GM23248 (cell line): ENCODE measurements around the gene GPR173. TPM values are rescaled to one million over a fixed set of nuclear protein-coding genes. Genes with fewer than 3 reads are reported as not detected.
A peak's percentile ranks its signal among the peaks of the same experiment; 100 is the strongest.

Source experiments
- DNase-seq: peaks from one replicate; pipeline ENCODE4 v3.0.0-alpha.2; 2015
- H2AFZ ChIP-seq: fragments of 200-600 bp; sonication (generic); 2 replicates; pipeline ENCODE4 v1.6.1; 2016; ENCODE audit warnings: antibody characterized with exemption
- H3F3A ChIP-seq: fragments of 200-600 bp; sonication (generic); 2 replicates; pipeline ENCODE4 v1.6.1; 2016; ENCODE audit warnings: mild to moderate bottlenecking, antibody characterized with exemption, mixed run types; ENCODE audit not compliant: insufficient read depth
- H3K27ac ChIP-seq: fragments of 200-600 bp; sonication (generic); 2 replicates; pipeline ENCODE4 v1.5.1; 2016; ENCODE audit warnings: mild to moderate bottlenecking
- H3K27me3 ChIP-seq: fragments of 200-600 bp; sonication (generic); replicated peaks from 2 replicates; pipeline ENCODE4 v1.6.1; 2016; ENCODE audit warnings: mild to moderate bottlenecking; ENCODE audit not compliant: insufficient read depth
- H3K36me3 ChIP-seq: fragments of 200-600 bp; sonication (generic); 2 replicates; pipeline ENCODE4 v1.6.1; 2016; ENCODE audit warnings: low read depth, mild to moderate bottlenecking
- H3K4me1 ChIP-seq: fragments of 200-600 bp; sonication (generic); 2 replicates; pipeline ENCODE4 v1.6.1; 2016; ENCODE audit warnings: mild to moderate bottlenecking; ENCODE audit not compliant: insufficient read depth
- H3K4me2 ChIP-seq: fragments of 200-600 bp; sonication (generic); one replicate; pipeline ENCODE4 v1.6.1; 2016; ENCODE audit warnings: mild to moderate bottlenecking; ENCODE audit not compliant: unreplicated experiment
- H3K4me3 ChIP-seq: fragments of 200-600 bp; sonication (generic); 2 replicates; pipeline ENCODE4 v1.5.1; 2016; ENCODE audit warnings: mild to moderate bottlenecking
- H3K79me2 ChIP-seq: fragments of 200-600 bp; sonication (generic); 2 replicates; pipeline ENCODE4 v1.6.1; 2016; ENCODE audit warnings: mild to moderate bottlenecking; ENCODE audit not compliant: insufficient read depth
- H3K9ac ChIP-seq: fragments of 200-600 bp; sonication (generic); 2 replicates; pipeline ENCODE4 v1.6.1; 2016; ENCODE audit warnings: mild to moderate bottlenecking
- H3K9me2 ChIP-seq: fragments of 200-600 bp; sonication (generic); 2 replicates; pipeline ENCODE4 v1.6.1; 2016; ENCODE audit warnings: mixed run types, mild to moderate bottlenecking, moderate library complexity; ENCODE audit not compliant: insufficient read depth
- H3K9me3 ChIP-seq: fragments of 200-600 bp; sonication (generic); one replicate; pipeline ENCODE4 v1.6.1; 2017; ENCODE audit warnings: low read depth
- H4K20me1 ChIP-seq: fragments of 200-600 bp; sonication (generic); 2 replicates; pipeline ENCODE4 v1.6.0; 2016; ENCODE audit not compliant: insufficient read depth
- EZH2 ChIP-seq: fragments of 200-600 bp; sonication (generic); IDR thresholded peaks from 2 replicates; pipeline ENCODE4 v1.6.1; 2018; ENCODE audit warnings: antibody characterized with exemption, mild to moderate bottlenecking; ENCODE audit not compliant: insufficient read depth, poor library complexity, severe bottlenecking
- EZH2phosphoT487 ChIP-seq: fragments of 200-600 bp; sonication (generic); IDR thresholded peaks from 2 replicates; pipeline ENCODE4 v1.6.1; 2018; ENCODE audit warnings: antibody characterized with exemption, moderate library complexity, mild to moderate bottlenecking, low read depth; ENCODE audit not compliant: insufficient read depth
- whole genome bisulfite sequencing, 2 experiments: methylation state at CpG; one replicate each; pipeline ENCODE4 v1.1.6; 2015 to 2017; ENCODE audit warnings: low lambda C conversion rate in 2 of 2, low coverage in 1 of 2; ENCODE audit errors: missing lambda C conversion rate in 2 of 2; 5-methylcytosine and 5-hydroxymethylcytosine counted together
- in situ Hi-C: fragments of 300-500 bp; cut with MboI; formaldehyde crosslinking; loops from 2 replicates; pipeline ENCODE4 v1.15.0; 2020
- polyA plus RNA-seq: library from polyadenylated mRNA; unstranded; fragments of >200 nt; fragmentation: Nextera tagmentation; extraction: Ambion mirVana; gene quantifications from 2 replicates; pipeline ENCODE4 v1.2.1, GENCODE V29; 2016
- total RNA-seq: library from RNA; depleted of rRNA; stranded (reverse); fragments of >200 nt; shearing (Covaris generic); gene quantifications from 2 replicates; pipeline ENCODE4 v1.2.3, GENCODE V29; 2014

The GPR173 gene
- total and polyA plus RNA-seq, 2 experiments from 2014 or later: 0.24 to 0.86 TPM

- Histone ChIP-seq H3K27ac (no peak overlapping the region), H3F3A (no peaks in the 10 kb centered on the region), H3K36me3 (no peaks in the 10 kb centered on the region), H3K9me2 (no peaks in the 10 kb centered on the region), H3K9me3 (no peaks in the 10 kb centered on the region), H2AFZ (no peak overlapping the region), H3K9ac (no peak overlapping the region), H3K79me2 (no peaks in the 10 kb centered on the region), H3K4me3 (no peak overlapping the region), H3K4me2 (no peak overlapping the region), H4K20me1 (no peaks in the 10 kb centered on the region), H3K27me3 (no peaks in the 10 kb centered on the region), H3K4me1 (no peaks in the 10 kb centered on the region)
- no peak for TF ChIP-seq EZH2
- no peak for TF ChIP-seq EZH2phosphoT487
- peak; percentile 60 for DNase-seq
- 33 to 46% methylated on average over 17 to 29 of the region's 31 CpGs for WGBS, 2 experiments
- in situ Hi-C loops: no loop called here
Measured at GRCh38 chrX:53071604-53072417, 23.2 kb downstream of the GPR173 start.

- no peaks in the 10 kb centered on the region for H3K9me3 ChIP-seq
- no peak overlapping the region for H3K27ac ChIP-seq
- H3K27me3 ChIP-seq: no peaks in the 10 kb centered on the region
- H3K9ac ChIP-seq: no peak overlapping the region
- TF ChIP-seq EZH2 (no peak), EZH2phosphoT487 (no peak)
- in situ Hi-C loops: no loop called here
- H3K9me2 ChIP-seq: no peaks in the 10 kb centered on the region
- H3K4me3 ChIP-seq: no peak overlapping the region
- no peaks in the 10 kb centered on the region for H3K79me2 ChIP-seq
- WGBS, 2 experiments: 70 to 83% methylated on average over 4 to 8 of the region's 9 CpGs
- no peaks in the 10 kb centered on the region for H4K20me1 ChIP-seq
- H3K4me2 ChIP-seq: no peak overlapping the region
- no peaks in the 10 kb centered on the region for H3K36me3 ChIP-seq
- H3K4me1 ChIP-seq: no peaks in the 10 kb centered on the region
- H3F3A ChIP-seq: no peaks in the 10 kb centered on the region
- H2AFZ ChIP-seq: no peak overlapping the region
- DNase-seq: no peak
Measured at GRCh38 chrX:53072418-53073114, 24.0 kb downstream of the GPR173 start.

GRCh38 chrX:53073115-53073586 is 24.6 kb downstream of the GPR173 start:
- no peak overlapping the region for H3K27ac ChIP-seq
- in situ Hi-C loops: no loop called here
- no peak overlapping the region for H2AFZ ChIP-seq
- no peaks in the 10 kb centered on the region for H3K9me3 ChIP-seq
- no peaks in the 10 kb centered on the region for H3K79me2 ChIP-seq
- H3K36me3 ChIP-seq: no peaks in the 10 kb centered on the region
- H3K9me2 ChIP-seq: no peaks in the 10 kb centered on the region
- TF ChIP-seq EZH2phosphoT487 (no peak), EZH2 (no peak)
- H3K27me3 ChIP-seq: no peaks in the 10 kb centered on the region
- no peaks in the 10 kb centered on the region for H3K4me1 ChIP-seq
- no peak for DNase-seq
- no peaks in the 10 kb centered on the region for H4K20me1 ChIP-seq
- no peak overlapping the region for H3K4me2 ChIP-seq
- no peak overlapping the region for H3K4me3 ChIP-seq
- H3F3A ChIP-seq: no peaks in the 10 kb centered on the region
- WGBS, 2 experiments: 39 to 48% methylated on average over 2 to 6 of the region's 6 CpGs
- no peak overlapping the region for H3K9ac ChIP-seq

- WGBS, 2 experiments: 72 to 73% methylated on average over 5 to 7 of the region's 7 CpGs
- H3K4me1 ChIP-seq: no peaks in the 10 kb centered on the region
- in situ Hi-C loops: no loop called here
Measured at GRCh38 chrX:53075011-53075410, 26.4 kb downstream of the GPR173 start.

More at GRCh38 chrX:53075011-53075410, 26.4 kb downstream of the GPR173 start:
- no peaks in the 10 kb centered on the region for H3K79me2 ChIP-seq
- H3K27me3 ChIP-seq: no peaks in the 10 kb centered on the region
- H3K36me3 ChIP-seq: no peaks in the 10 kb centered on the region
- H3F3A ChIP-seq: no peaks in the 10 kb centered on the region
- no peak overlapping the region for H3K27ac ChIP-seq
- H2AFZ ChIP-seq: no peak overlapping the region
- no peak overlapping the region for H3K4me2 ChIP-seq
- TF ChIP-seq EZH2phosphoT487 (no peak), EZH2 (no peak)
- H3K9me3 ChIP-seq: no peaks in the 10 kb centered on the region
- no peak for DNase-seq
- H3K9me2 ChIP-seq: no peaks in the 10 kb centered on the region
- no peaks in the 10 kb centered on the region for H4K20me1 ChIP-seq
- no peak overlapping the region for H3K9ac ChIP-seq
- H3K4me3 ChIP-seq: no peak overlapping the region
